Thoracic aorta endothelial cell (primary cell): ENCODE results near the gene SOX1. TPM values are rescaled to one million over a fixed set of nuclear protein-coding genes. Genes with fewer than 3 reads are reported as not detected.

ENCODE experiments used
- small RNA-seq: library from RNA; depleted of rRNA; stranded (forward); fragments of <200 nt; gene quantifications from one replicate; pipeline ENCODE3, GENCODE V24; 2012
- total RNA-seq: library from RNA; depleted of rRNA; stranded (reverse); fragments of >200 nt; gene quantifications from 2 replicates; pipeline ENCODE4 v1.2.3, GENCODE V29; 2012

SOX1 gene
- not detected in 2 replicates for total RNA-seq

DNA sequence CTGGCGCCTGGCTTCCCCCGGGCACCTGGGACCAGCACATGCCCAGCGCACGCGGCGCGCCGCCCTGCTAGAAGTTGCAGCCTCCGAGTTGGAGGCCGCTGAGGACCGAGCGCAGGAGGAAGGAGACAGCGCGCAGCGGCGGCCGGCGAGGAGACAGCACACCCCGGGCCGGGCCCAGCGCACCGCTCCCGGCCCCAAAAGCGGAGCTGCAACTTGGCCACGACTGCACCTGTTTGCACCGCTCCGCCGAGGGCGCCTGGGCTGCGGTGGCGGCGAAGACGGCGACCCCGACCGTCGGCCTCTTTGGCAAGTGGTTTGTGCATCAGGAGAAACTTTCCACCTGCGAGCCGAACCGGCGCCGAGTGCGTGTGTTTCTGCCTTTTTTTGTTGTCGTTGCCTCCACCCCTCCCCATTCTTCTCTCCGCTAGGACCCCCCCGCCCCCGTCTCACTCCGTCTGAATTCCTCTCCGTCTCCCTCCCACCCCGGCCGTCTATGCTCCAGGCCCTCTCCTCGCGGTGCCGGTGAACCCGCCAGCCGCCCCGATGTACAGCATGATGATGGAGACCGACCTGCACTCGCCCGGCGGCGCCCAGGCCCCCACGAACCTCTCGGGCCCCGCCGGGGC, at the start of gene SOX1:
Gene SOX1 (plus strand): TSS at position 34 of the 626 bp plus-strand sequence. CDS start 510 bp downstream, at position 544.

Small RNA genes lying within 50 kb of the gene (small RNA-seq; reads per million reads assigned to genes)
- gene RF00287, result 0.28 reads per million
